Measurements from ENCODE around the gene MIA3.

- TF ChIP-seq REST (IDR thresholded peaks at IDR 0.05; ENCODE audit: insufficient read depth in 1 of 2, low read depth in 2 of 2, low read length in 2 of 2) (no peak), SIN3A (IDR thresholded peaks at IDR 0.05; ENCODE audit: borderline replicate concordance, insufficient read depth, low read length) (no peak), POLR2AphosphoS5 (IDR thresholded peaks at IDR 0.05; ENCODE audit: low read depth, low read length) (no peak), TAF1 (IDR thresholded peaks at IDR 0.05; ENCODE audit: borderline replicate concordance, insufficient read depth, low read length) (no peak)
These were observed 16.6 kb upstream of the MIA3 start for GRCh38 chr1:222601257-222601656.

Measured in PFSK-1 (cell line).